HG02840 (cell line): ENCODE results near the gene DCN.
A peak's percentile ranks its signal among the peaks of the same experiment; 100 is the strongest.

Source experiments
- ATAC-seq: cut with Tn5 transposase; IDR thresholded peaks from one replicate; pipeline ENCODE4 v1.9.1; 2021; ENCODE audit warnings: mild to moderate bottlenecking, moderate library complexity, moderate number of reproducible peaks; ENCODE audit not compliant: unreplicated experiment, low FRiP score

The DCN gene

GRCh38 chr12:91140026-91140931 lies 42.3 kb downstream of the DCN start:
- no peak for ATAC-seq

- ATAC-seq, result no peak
Observed at GRCh38 chr12:91139286-91139685, 43.3 kb downstream of the DCN start.

GRCh38 chr12:91138337-91138920 lies 44.2 kb downstream of the DCN start:
- no peak for ATAC-seq

GRCh38 chr12:91133871-91134270 lies 48.7 kb downstream of the DCN start:
- no peak for ATAC-seq

DNA sequence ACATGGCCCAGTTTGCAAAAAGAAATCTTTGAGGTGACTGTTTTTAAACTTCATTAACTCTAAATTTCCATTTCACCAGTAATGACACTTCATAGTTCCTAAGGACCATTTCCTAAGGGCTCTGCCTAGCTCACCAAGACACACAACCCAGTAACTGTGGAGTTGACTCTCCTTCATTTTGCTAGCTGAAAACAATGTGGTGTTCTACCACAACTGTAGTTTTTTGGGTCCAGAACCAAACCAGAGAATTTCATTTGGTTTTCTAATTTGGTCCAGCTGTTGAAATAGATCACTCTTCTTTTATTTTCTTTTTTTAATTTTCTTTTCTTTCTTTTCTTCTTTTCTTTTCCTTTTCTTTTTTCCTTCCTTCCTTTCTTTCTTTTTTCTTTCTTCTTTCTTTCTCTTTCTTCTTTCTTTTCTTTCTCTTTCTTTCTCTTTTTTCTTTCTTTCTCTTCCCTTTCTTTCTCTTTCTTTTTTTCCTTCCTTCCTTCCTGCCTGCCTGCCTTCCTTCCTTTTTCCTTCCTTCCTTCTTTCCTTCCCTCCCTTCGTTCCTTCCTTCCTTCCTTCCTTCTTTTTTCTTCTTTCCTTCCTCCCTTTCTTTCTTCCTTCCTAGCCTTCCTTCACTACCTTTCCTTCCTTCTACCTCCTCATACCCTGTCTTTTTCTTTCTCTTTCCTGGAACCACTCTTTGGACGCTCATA lies 52.8 kb downstream of the DCN start:
- ATAC-seq, result no peak

DNA sequence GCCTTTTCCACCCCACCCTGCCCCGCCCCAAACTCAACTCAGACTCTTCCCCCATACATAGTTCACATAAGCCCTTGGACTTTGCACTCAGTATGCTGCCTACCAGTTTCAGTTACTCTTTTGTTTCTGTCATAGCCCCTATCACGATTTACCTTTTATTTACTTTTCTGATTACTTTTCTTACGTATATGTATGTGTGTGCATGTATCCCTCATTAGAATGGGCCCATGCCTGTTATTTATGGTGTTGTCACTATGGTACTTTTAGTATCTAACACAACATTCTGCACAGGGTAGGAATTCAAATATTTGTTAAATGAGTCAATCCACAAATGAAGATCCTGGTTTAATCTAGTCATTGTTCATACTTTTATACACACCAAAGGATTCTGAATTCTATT lies 54.9 kb downstream of the DCN start:
- no peak for ATAC-seq

GRCh38 chr12:91127306-91127705 lies 55.3 kb downstream of the DCN start:
- ATAC-seq, result no peak

DNA sequence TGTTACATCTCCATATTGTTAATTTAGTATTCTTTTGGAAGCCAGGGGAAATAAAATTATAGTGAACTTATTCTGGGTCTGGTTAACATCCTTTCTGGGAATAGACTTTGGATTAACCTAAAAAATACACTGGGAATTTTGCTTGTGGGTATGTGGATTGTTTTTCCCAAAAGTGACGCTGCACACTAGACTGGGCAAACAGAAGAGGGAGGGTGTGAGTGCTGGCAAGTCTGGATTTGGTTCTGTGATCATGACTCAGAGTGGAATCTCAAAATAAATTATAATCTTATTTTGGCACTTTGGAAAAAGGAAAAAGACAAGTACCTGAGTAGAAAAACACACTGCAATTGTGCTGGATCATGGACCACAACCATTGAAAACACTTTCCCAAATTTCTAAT lies 56.1 kb downstream of the DCN start:
- ATAC-seq, result no peak

- ATAC-seq, result no peak
Observed at GRCh38 chr12:91123236-91123916, 59.2 kb downstream of the DCN start.

GRCh38 chr12:91120781-91121180 lies 61.8 kb downstream of the DCN start:
- ATAC-seq, result no peak

DNA sequence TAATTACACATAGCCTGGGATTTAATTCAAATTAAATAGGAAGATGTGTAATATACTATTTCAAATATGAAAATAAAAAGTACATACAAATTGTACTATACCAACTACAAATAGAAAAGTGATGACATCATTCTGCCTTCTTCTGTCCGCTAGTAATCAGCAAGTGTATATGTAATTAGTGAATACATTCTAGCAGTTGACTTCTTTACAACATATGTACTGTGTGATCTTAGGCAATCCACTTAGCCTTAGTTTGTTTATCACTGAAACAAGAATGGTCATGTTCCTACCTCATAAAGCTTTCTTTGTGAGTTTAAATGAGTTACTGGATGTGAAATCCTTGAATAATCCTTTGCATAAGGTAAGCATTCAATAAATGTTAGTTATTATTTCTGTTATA lies 63.5 kb downstream of the DCN start:
- ATAC-seq, result no peak

- ATAC-seq, result no peak
Observed at GRCh38 chr12:91113621-91114020, 69.0 kb downstream of the DCN start.

DNA sequence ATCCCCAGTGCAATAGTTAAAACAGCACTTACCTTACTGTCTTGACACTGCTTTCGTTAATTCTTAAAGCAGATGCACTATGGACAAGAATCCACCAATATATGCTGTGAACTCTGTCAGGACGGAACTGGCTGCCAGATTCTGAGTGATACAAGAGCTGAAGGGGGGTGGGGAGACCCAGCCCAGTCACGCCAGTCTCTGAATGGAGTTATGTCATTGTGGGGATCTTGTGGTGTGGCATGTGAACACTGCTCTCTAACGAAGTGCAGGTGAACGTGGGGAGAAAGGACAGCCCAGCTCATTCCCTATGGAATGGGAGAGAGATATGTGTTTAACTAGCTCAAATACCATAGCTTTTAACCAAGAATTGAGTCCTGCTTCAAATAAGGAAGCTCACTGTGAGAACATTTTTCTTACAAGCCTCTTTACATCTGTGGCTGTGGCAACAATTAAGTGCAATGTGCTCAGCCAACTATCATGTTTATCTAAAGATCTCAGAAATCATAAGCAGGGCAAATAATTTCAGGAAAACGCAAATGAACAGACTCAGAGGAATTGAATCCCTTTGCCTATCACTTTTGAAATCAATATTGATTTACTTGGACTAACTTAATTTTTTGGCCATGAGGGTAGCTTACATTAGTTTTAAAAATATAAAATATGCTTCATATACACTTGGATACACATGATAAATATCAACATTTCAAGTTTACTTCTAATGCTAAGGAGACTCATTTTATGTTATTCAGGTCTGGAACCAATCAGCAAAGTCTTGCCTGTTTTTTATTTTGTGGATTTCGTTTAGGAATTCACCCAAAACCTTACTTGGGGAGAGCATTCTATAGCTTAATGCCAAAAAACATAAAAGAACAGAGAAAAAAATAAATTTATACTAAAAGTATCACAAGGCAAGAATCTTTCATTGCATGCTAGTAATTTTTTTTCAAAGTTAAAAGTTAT lies 71.0 kb downstream of the DCN start, which contains the start of gene LUM:
TSS of gene LUM (minus strand) at position 129 of the 960 bp plus-strand sequence. CDS start 2,515 bp downstream, outside the sequence.
- no peak for ATAC-seq

GRCh38 chr12:91110311-91110924 lies 72.2 kb downstream of the DCN start:
- no peak for ATAC-seq

GRCh38 chr12:91109581-91110310 lies 72.9 kb downstream of the DCN start:
- no peak for ATAC-seq

DNA sequence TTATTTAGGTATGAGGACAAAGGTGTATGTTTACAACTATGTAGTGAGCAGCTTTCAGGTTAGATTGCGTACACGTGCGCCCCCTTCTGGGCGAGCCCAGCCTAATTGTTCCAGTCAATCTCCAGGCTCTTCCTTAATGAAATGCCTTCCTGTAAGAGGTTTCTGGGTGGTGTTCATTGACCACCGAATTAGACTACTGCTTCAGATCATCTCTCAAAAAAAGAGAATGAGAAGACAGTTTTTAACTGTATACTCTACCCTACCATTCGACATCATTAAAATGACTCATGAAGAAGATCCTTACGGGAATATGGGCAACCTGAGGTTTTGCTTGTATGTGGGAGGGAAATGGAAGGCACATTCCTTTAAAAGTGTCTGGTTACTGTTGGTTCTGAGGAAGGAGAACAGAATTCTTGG lies 73.5 kb downstream of the DCN start:
- peak; percentile 75 for ATAC-seq

DNA sequence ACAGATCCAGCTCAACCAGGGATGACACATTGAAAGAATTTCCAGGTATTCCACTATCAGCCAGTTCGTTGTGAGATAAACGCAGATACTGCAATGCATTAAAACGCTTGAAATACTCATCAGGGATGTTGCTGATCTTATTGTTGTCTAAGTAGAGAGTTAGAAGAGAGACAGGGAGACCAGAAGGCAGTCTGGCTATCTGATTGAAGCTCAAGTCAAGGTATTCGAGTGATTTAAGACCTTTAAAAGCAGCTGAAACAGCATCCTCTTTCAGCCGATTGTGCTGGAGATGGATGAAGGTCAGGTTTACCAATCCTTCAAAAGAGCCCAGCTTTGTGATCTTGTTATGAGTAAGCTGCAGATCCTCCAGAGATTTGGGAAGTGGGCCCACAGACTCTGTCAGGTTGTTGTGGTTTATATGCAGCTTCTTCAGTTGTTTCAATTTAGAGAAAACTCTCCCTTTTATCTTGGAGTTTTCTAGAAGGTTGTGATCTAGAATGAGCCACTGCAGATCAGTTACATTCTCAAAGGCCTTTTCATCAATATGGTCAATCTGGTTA lies 74.3 kb downstream of the DCN start:
- ATAC-seq, result no peak

GRCh38 chr12:91106283-91106682 lies 76.3 kb downstream of the DCN start:
- ATAC-seq, result no peak
